ENCODE measurements around the gene KRTAP5-4. TPM values are rescaled to one million over a fixed set of nuclear protein-coding genes. Genes with fewer than 3 reads are reported as not detected.

KRTAP5-4 gene
- total RNA-seq, 1 experiment from 2014 or later, result not detected

DNA sequence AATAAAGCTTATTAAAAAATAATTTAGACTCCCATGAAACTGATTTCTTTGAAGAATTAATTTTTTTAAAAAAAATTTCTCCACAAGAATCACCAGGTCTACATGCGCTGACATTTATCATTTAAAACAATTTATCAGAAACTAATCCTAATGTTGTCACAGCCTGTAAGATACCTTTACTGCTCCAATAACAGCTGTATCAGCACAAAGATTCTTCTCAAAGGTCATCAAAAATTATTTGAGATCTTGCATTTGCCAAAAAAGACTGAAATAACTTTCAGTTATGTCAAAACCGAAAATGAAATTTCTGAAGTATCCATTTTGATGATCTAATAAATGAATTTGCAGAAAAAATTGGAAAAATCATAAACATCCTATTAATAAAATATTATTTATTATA is 15.7 kb upstream of the KRTAP5-4 start:
- no peak for DNase-seq
- H3K9me3 ChIP-seq (ENCODE audit: insufficient read depth, low read depth), result no peaks in the 10 kb centered on the region
- H3K36me3 ChIP-seq (ENCODE audit: low read depth), result no peaks in the 10 kb centered on the region
- H3K4me1 ChIP-seq (replicated peaks; ENCODE audit: insufficient read depth), result no peaks in the 10 kb centered on the region
- ChIA-PET POLR2A (ENCODE audit: unreplicated experiment) (no interaction called here), CTCF (no interaction called here)
- no peak for TF ChIP-seq CTCF (conservative IDR thresholded peaks at IDR 0.05)
- TF ChIP-seq EZH2 (IDR thresholded peaks at IDR 0.05; ENCODE audit: low read depth), result no peak
- intact Hi-C loops (cut with micrococcal nuclease; ENCODE audit: unreplicated experiment), result no loop called here
- no peaks in the 10 kb centered on the region for H3F3A ChIP-seq (ENCODE audit: insufficient read depth, low read depth)
- no peak overlapping the region for H3K4me3 ChIP-seq
- no peak overlapping the region for H3K4me2 ChIP-seq
- no TSS peak for BruUV-seq (replicated peaks)
- H4K20me1 ChIP-seq (ENCODE audit: insufficient read depth), result no peaks in the 10 kb centered on the region
- no peaks in the 10 kb centered on the region for H3K79me2 ChIP-seq (ENCODE audit: low read depth)
- peaks cover 56% of the 10 kb centered on the region for H3K27me3 ChIP-seq (ENCODE audit: insufficient read depth, low read depth)
- H2AFZ ChIP-seq, result no peak overlapping the region
- H3K9me2 ChIP-seq (ENCODE audit: insufficient read depth), result no peaks in the 10 kb centered on the region
- no peak overlapping the region for H3K27ac ChIP-seq

DNA sequence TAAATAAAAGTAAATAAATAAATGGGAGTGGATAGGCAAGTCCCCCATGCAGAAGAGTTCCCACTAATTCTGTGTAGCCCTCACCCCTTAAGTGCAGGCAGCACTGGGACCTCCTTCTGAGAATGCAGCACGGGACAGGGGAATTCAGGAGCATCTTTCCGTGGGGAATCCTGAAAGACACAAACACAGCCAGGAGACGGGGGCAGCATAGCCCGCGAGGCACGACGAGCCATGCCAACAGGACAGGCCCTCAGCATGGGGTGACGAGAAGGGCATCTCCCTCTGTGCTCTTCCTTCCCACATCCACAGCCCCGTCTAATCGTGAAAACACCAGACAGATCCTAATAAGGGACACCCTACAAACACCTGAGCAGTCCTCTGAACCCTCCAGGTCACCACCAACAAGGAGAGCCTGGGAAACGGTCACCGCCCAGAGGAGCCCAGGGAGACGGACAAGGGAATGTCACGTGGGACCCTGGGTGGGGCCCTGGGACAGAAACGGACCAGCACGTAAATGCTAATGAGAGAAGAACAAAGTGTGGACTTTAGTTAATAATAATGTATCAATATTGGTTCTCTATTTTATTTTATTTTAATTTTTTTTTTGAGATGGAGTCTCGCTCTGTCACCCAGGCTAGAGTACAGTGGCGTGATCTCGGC is 14.5 kb upstream of the KRTAP5-4 start:
- CTCF ChIA-PET, result no interaction called here
- BruUV-seq (replicated peaks), result no TSS peak
- H2AFZ ChIP-seq, result no peak overlapping the region

DNA sequence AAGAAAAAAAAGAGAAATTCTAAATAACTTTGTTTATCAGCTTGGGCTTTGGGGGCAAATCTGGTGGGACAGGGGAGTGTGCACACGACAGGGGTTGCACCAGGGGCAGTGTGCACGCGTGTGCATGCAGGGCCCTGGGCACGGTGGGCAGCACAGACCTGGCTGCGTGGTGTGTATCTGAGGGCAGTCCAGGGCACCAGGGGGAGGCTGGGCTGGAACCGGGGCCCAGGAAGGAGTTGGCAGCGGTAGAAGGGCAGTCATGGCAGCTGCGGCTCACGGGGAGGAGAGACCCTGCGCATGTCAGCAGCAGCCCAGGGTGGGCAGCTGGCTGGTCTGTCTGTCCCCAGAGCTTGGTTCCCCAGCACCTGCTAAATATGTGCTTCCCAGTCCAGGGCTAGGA is 11.9 kb upstream of the KRTAP5-4 start:
- H3K4me1 ChIP-seq (replicated peaks; ENCODE audit: insufficient read depth), result no peaks in the 10 kb centered on the region
- TF ChIP-seq EZH2 (IDR thresholded peaks at IDR 0.05; ENCODE audit: low read depth) (no peak), CTCF (conservative IDR thresholded peaks at IDR 0.05) (no peak)
- ChIA-PET CTCF (interaction anchor here (0.6 kb wide), 1 partner anchor 303 kb away, joined by 3 read pairs; no protein-coding TSS in a partner anchor), POLR2A (ENCODE audit: unreplicated experiment) (no interaction called here)
- no peak for DNase-seq
- H3K79me2 ChIP-seq (ENCODE audit: low read depth), result no peaks in the 10 kb centered on the region
- H2AFZ ChIP-seq, result no peak overlapping the region
- peaks cover 58% of the 10 kb centered on the region for H3K27me3 ChIP-seq (ENCODE audit: insufficient read depth, low read depth)
- no peaks in the 10 kb centered on the region for H3K9me2 ChIP-seq (ENCODE audit: insufficient read depth)
- no peak overlapping the region for H3K4me3 ChIP-seq
- no peak overlapping the region for H3K4me2 ChIP-seq
- H3K36me3 ChIP-seq (ENCODE audit: low read depth), result no peaks in the 10 kb centered on the region
- no peaks in the 10 kb centered on the region for H3F3A ChIP-seq (ENCODE audit: insufficient read depth, low read depth)
- no TSS peak for BruUV-seq (replicated peaks)
- no peak overlapping the region for H3K27ac ChIP-seq
- H4K20me1 ChIP-seq (ENCODE audit: insufficient read depth), result no peaks in the 10 kb centered on the region
- intact Hi-C loops (cut with micrococcal nuclease; ENCODE audit: unreplicated experiment), result no loop called here
- no peaks in the 10 kb centered on the region for H3K9me3 ChIP-seq (ENCODE audit: insufficient read depth, low read depth)

More for the DNA sequence above, 14.5 kb upstream of the KRTAP5-4 start:
- no peak for DNase-seq
- no peak for TF ChIP-seq EZH2 (IDR thresholded peaks at IDR 0.05; ENCODE audit: low read depth)
- TF ChIP-seq CTCF (conservative IDR thresholded peaks at IDR 0.05), result no peak
- POLR2A ChIA-PET (ENCODE audit: unreplicated experiment), result no interaction called here
- Histone ChIP-seq H3K4me2 (no peak overlapping the region), H3F3A (ENCODE audit: insufficient read depth, low read depth) (no peaks in the 10 kb centered on the region), H3K9me3 (ENCODE audit: insufficient read depth, low read depth) (no peaks in the 10 kb centered on the region), H3K36me3 (ENCODE audit: low read depth) (no peaks in the 10 kb centered on the region), H3K27ac (no peak overlapping the region), H3K9me2 (ENCODE audit: insufficient read depth) (no peaks in the 10 kb centered on the region), H3K27me3 (ENCODE audit: insufficient read depth, low read depth) (peaks cover 63% of the 10 kb centered on the region), H4K20me1 (ENCODE audit: insufficient read depth) (no peaks in the 10 kb centered on the region), H3K4me3 (no peak overlapping the region), H3K79me2 (ENCODE audit: low read depth) (no peaks in the 10 kb centered on the region), H3K4me1 (replicated peaks; ENCODE audit: insufficient read depth) (no peaks in the 10 kb centered on the region)
- intact Hi-C loops (cut with micrococcal nuclease; ENCODE audit: unreplicated experiment), result no loop called here

All from PC-9 (cell line).